GM12878 (cell line): ENCODE data around the gene RNF169. TPM values are rescaled to one million over a fixed set of nuclear protein-coding genes. Genes with fewer than 3 reads are reported as not detected.

ENCODE experiments used
- ATAC-seq: fragments of 200-7000 bp; cut with Tn5 transposase; 3 replicates; pipeline ENCODE4 v1.9.1; 2020; ENCODE audit warnings: mild to moderate bottlenecking, moderate library complexity
- BruUV-seq: library from RNA; stranded (reverse); fragments of 400-500 nt; replicated peaks from 2 replicates; lab custom pipeline; 2021; lab: Mats Ljungman, UMichigan
- CTCF ChIA-PET: fragments of 300-600 bp; sonication (Branson Sonifier 250); formaldehyde crosslinking; extraction: SDS; loops from one replicate; lab custom pipeline; 2021; ENCODE audit warnings: inconsistent platforms; lab: Yijun Ruan, JAX
- POLR2A ChIA-PET: fragments of 350-600 bp; formaldehyde crosslinking; extraction: SDS; loops from one replicate; lab custom pipeline; 2021; ENCODE audit warnings: inconsistent platforms; lab: Charles Lee
- RAD21 ChIA-PET: fragments of 300-600 bp; sonication (Branson Sonifier 250); formaldehyde crosslinking; loops from one replicate; lab custom pipeline; 2023; ENCODE audit warnings: antibody characterized with exemption; ENCODE audit not compliant: unreplicated experiment; lab: Charles Lee
- SMC1A ChIA-PET: fragments of 300-600 bp; sonication (Branson Sonifier 250); formaldehyde crosslinking; loops from one replicate; lab custom pipeline; 2023; ENCODE audit not compliant: unreplicated experiment, uncharacterized antibody; lab: Charles Lee
- DNase-seq: peaks from one replicate; pipeline ENCODE4 v3.0.0-alpha.2; 2011; ENCODE audit warnings: low read depth, low spot score
- FAIRE-seq: peaks from 3 replicates; lab custom pipeline; 2011; peaks lifted over from hg19 to GRCh38; lab: Jason Lieb, UNC
- H2AFZ ChIP-seq: 2 replicates; pipeline ENCODE4 v1.6.0; 2011; ENCODE audit warnings: low read depth, low read length, control low read depth; ENCODE audit not compliant: control insufficient read depth
- H3K27ac ChIP-seq: 2 replicates; pipeline ENCODE4 v1.5.1; 2011; ENCODE audit warnings: control low read depth; ENCODE audit not compliant: control insufficient read depth, insufficient read depth
- H3K27me3 ChIP-seq, 2 experiments: replicated peaks in 1 of 2; 2 replicates each; pipeline versions ENCODE4 v1.6.0 to v1.6.1; 2011; ENCODE audit warnings: low read length in 1 of 2; ENCODE audit not compliant: control insufficient read depth in 2 of 2, insufficient read depth in 2 of 2
- H3K36me3 ChIP-seq, 2 experiments: 2 replicates each; pipeline ENCODE4 v1.5.1; 2011; ENCODE audit warnings: low read length in 1 of 2; ENCODE audit not compliant: control insufficient read depth in 2 of 2, insufficient read depth in 2 of 2
- H3K4me1 ChIP-seq: 2 replicates; pipeline ENCODE4 v1.6.1; 2011; ENCODE audit warnings: mild to moderate bottlenecking, low read length, moderate library complexity, mixed read lengths; ENCODE audit not compliant: control insufficient read depth, insufficient read depth
- H3K4me2 ChIP-seq: 2 replicates; pipeline ENCODE4 v1.6.0; 2011; ENCODE audit warnings: control low read depth; ENCODE audit not compliant: control insufficient read depth, insufficient read depth
- H3K4me3 ChIP-seq: fragments of 200-600 bp; sonication (generic); 2 replicates; pipeline ENCODE4 v1.5.1; 2016
- H3K79me2 ChIP-seq: 2 replicates; pipeline ENCODE4 v1.6.0; 2011; ENCODE audit warnings: low read length; ENCODE audit not compliant: control insufficient read depth, insufficient read depth
- H3K9ac ChIP-seq: 2 replicates; pipeline ENCODE4 v1.8.0; 2011; ENCODE audit warnings: low read length, control low read depth, mixed read lengths; ENCODE audit not compliant: control insufficient read depth, insufficient read depth
- H3K9me3 ChIP-seq: replicated peaks from 3 replicates; pipeline ENCODE4 v1.5.1; 2011; ENCODE audit warnings: mild to moderate bottlenecking, low read length; ENCODE audit not compliant: control insufficient read depth, insufficient read depth
- H4K20me1 ChIP-seq: 2 replicates; pipeline ENCODE4 v1.6.0; 2011; ENCODE audit not compliant: control insufficient read depth, insufficient read depth
- BCL11A ChIP-seq: IDR thresholded peaks from 2 replicates; pipeline ENCODE4 v1.6.1; 2011; ENCODE audit warnings: low read depth, low read length
- BMI1 ChIP-seq: fragments of 450-650 bp; IDR thresholded peaks from 2 replicates; pipeline ENCODE4 v1.6.1; 2016; ENCODE audit warnings: mild to moderate bottlenecking, moderate library complexity, borderline replicate concordance
- CBX3 ChIP-seq: fragments of 200-600 bp; sonication (generic); IDR thresholded peaks from 2 replicates; pipeline ENCODE4 v1.6.1; 2016; ENCODE audit warnings: low read depth, borderline replicate concordance
- ETV6 ChIP-seq, 2 experiments: fragments of 450-650 bp in 1 of 2; IDR thresholded peaks in 1 of 2; conservative IDR thresholded peaks in 1 of 2; 2 replicates each; pipeline ENCODE4 v1.6.1; 2014; ENCODE audit warnings: antibody characterized with exemption in 1 of 2, borderline replicate concordance in 1 of 2, low read depth in 1 of 2, mild to moderate bottlenecking in 1 of 2, moderate library complexity in 1 of 2
- EZH2 ChIP-seq: IDR thresholded peaks from 2 replicates; pipeline ENCODE4 v1.6.1; 2012; ENCODE audit warnings: low read depth, mild to moderate bottlenecking, control low read depth, inconsistent platforms, low read length, borderline replicate concordance; ENCODE audit not compliant: control insufficient read depth
- FOS ChIP-seq: IDR thresholded peaks from 3 replicates; pipeline ENCODE4 v1.6.1; 2011; ENCODE audit warnings: borderline replicate concordance; ENCODE audit not compliant: insufficient read length; ENCODE audit errors: extremely low read depth
- NR2C1 ChIP-seq: fragments of 450-650 bp; IDR thresholded peaks from 2 replicates; pipeline ENCODE4 v1.6.1; 2017; ENCODE audit warnings: antibody characterized with exemption, mild to moderate bottlenecking, moderate library complexity
- PAX5 ChIP-seq: IDR thresholded peaks from 2 replicates; pipeline ENCODE4 v1.6.1; 2011; ENCODE audit warnings: low read depth, low read length, borderline replicate concordance
- RB1 ChIP-seq: fragments of 450-650 bp; formaldehyde crosslinking; IDR thresholded peaks from 2 replicates; pipeline ENCODE4 v1.6.1; 2017; ENCODE audit warnings: mild to moderate bottlenecking, borderline replicate concordance
- SMAD5 ChIP-seq: IDR thresholded peaks from 2 replicates; pipeline ENCODE4 v1.6.1; 2016; ENCODE audit warnings: antibody characterized with exemption, low read depth
- SMC3 ChIP-seq: IDR thresholded peaks from 2 replicates; pipeline ENCODE4 v1.6.1; 2011; ENCODE audit warnings: low read length, improper control_type of control experiment, borderline replicate concordance
- TBL1XR1 ChIP-seq: IDR thresholded peaks from 2 replicates; pipeline ENCODE4 v1.6.1; 2012; ENCODE audit warnings: low read depth, low read length, improper control_type of control experiment
- ZBTB40 ChIP-seq: fragments of 450-650 bp; IDR thresholded peaks from 2 replicates; pipeline ENCODE4 v1.6.1; 2016; ENCODE audit warnings: mild to moderate bottlenecking, moderate library complexity, borderline replicate concordance
- ZNF207 ChIP-seq: fragments of 450-650 bp; IDR thresholded peaks from 2 replicates; pipeline ENCODE4 v1.6.1; 2014; ENCODE audit warnings: antibody characterized with exemption, mild to moderate bottlenecking, borderline replicate concordance
- ZZZ3 ChIP-seq: IDR thresholded peaks from 2 replicates; pipeline ENCODE4 v1.6.1; 2011; ENCODE audit warnings: low read depth; ENCODE audit not compliant: control insufficient read depth, insufficient read length
- WGBS: methylation state at CpG from one replicate; pipeline ENCODE4 v1.1.6; 2016; ENCODE audit warnings: low lambda C conversion rate; ENCODE audit not compliant: insufficient replicate concordance, insufficient coverage; ENCODE audit errors: missing lambda C conversion rate; 5-methylcytosine and 5-hydroxymethylcytosine counted together
- in situ Hi-C: fragments of 300-500 bp; cut with MboI; formaldehyde crosslinking; loops from 9 replicates; pipeline ENCODE4 v1.14.3; 2018; ENCODE audit warnings: mixed read lengths
- intact Hi-C: fragments of 100-400 bp; cut with micrococcal nuclease; formaldehyde crosslinking; loops from one replicate; pipeline ENCODE4 v1.14.2; 2022; ENCODE audit not compliant: unreplicated experiment
- polyA plus RNA-seq, 11 experiments: library from polyadenylated mRNA; depleted of rRNA in 4 of 11; unstranded in 6 of 11; stranded (reverse) in 5 of 11; fragments of >200 nt; fragmentation: Nextera tagmentation in 4 of 11; fragmentation: Illumina TruSeq in 1 of 11; extraction: Ambion mirVana in 4 of 11; extraction: Trizol in 1 of 11; gene quantifications; 1 replicate in 1 of 11; 2 replicates in 10 of 11; pipeline versions ENCODE4 v1.2.1 to v1.2.3, GENCODE V29; 2011 to 2016; ENCODE audit warnings: inconsistent platforms in 2 of 11, missing spikeins in 2 of 11, low read depth in 1 of 11
- total RNA-seq, 4 experiments: library from RNA; depleted of rRNA in 3 of 4; stranded (reverse); fragments of >200 nt in 3 of 4; fragmentation: Illumina TruSeq in 1 of 4; extraction: Trizol in 1 of 4; gene quantifications; 2 replicates each; pipeline versions ENCODE4 v1.2.1 to v1.2.3, GENCODE V29; 2013 to 2021
- TF ChIP-seq, protein P1 (sequence below): IDR thresholded peaks from 2 replicates; pipeline ENCODE4 v1.6.1; 2011; ENCODE audit warnings: borderline replicate concordance, low read depth, mild to moderate bottlenecking, moderate library complexity, low read length; ENCODE audit not compliant: insufficient read depth, poor library complexity, severe bottlenecking
- TF ChIP-seq, protein P2 (sequence below): IDR thresholded peaks from 2 replicates; pipeline ENCODE4 v1.6.1; 2012; ENCODE audit warnings: low read depth, low read length, improper control_type of control experiment

RNF169 gene
- total and polyA plus RNA-seq, 10 of the 15 experiments (the other 5 are each of a cell fraction or from before 2014, with no cell fraction given) = 0.32 to 13.2 (median 6.4) TPM

- TF ChIP-seq, protein P1, sequence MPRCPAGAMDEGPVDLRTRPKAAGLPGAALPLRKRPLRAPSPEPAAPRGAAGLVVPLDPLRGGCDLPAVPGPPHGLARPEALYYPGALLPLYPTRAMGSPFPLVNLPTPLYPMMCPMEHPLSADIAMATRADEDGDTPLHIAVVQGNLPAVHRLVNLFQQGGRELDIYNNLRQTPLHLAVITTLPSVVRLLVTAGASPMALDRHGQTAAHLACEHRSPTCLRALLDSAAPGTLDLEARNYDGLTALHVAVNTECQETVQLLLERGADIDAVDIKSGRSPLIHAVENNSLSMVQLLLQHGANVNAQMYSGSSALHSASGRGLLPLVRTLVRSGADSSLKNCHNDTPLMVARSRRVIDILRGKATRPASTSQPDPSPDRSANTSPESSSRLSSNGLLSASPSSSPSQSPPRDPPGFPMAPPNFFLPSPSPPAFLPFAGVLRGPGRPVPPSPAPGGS = no peak
- TF ChIP-seq FOS (no peak), ZZZ3 (no peak), BMI1 (no peak), ZNF207 (no peak), RB1 (no peak)
- TF ChIP-seq, protein P2, sequence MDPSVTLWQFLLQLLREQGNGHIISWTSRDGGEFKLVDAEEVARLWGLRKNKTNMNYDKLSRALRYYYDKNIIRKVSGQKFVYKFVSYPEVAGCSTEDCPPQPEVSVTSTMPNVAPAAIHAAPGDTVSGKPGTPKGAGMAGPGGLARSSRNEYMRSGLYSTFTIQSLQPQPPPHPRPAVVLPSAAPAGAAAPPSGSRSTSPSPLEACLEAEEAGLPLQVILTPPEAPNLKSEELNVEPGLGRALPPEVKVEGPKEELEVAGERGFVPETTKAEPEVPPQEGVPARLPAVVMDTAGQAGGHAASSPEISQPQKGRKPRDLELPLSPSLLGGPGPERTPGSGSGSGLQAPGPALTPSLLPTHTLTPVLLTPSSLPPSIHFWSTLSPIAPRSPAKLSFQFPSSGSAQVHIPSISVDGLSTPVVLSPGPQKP = no peak
Observed at GRCh38 chr11:74839971-74840370, 91.3 kb downstream of the RNF169 start (continued).

DNA sequence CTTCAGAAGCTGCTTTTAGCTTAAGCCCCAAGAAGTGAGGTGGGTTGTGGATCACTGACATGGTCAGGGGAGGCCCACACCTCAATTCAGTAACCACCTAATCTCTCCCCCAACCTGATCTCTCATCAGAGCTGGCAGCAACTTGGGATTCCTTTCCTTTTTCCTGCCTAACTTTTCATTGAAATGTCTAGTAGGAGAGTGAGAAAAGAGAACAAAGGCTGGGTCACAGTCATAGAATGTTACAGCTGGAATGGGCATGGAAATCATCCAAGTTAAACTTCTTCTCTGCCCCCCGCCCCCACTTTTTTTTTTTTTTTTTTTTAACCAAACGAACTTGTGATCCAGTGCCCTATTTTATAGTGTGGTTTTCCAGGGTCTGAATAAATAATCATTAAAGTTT, 91.8 kb downstream of the RNF169 start:
- BruUV-seq = no TSS peak
- ChIA-PET RAD21 (no interaction called here), CTCF (interaction anchor here (0.6 to 1.7 kb wide), 6 partner anchors 11 to 457 kb away, joined by 3 to 4 read pairs (median 3); no protein-coding TSS in a partner anchor), SMC1A (interaction anchor here (1.0 to 1.7 kb wide), 3 partner anchors 12 to 88 kb away, joined by 3 to 4 read pairs (median 4); no protein-coding TSS in a partner anchor), POLR2A (interaction anchor here (0.7 kb wide), 1 partner anchor 1042 kb away, joined by 3 read pairs; no protein-coding TSS in a partner anchor)
- in situ Hi-C loops = no loop called here
- Histone ChIP-seq H3K4me2 (no peak overlapping the region), H3K4me3 (no peak overlapping the region), H2AFZ (no peak overlapping the region), H3K27me3 (no peaks in the 10 kb centered on the region), H3K9me3 (no peaks in the 10 kb centered on the region), H3K4me1 (no peaks in the 10 kb centered on the region), H4K20me1 (no peaks in the 10 kb centered on the region), H3K79me2 (no peaks in the 10 kb centered on the region), H3K9ac (no peak overlapping the region), H3K27ac (no peak overlapping the region), H3K36me3 (peaks cover 12 to 26% of the 10 kb centered on the region in 2 experiments; a peak in 3 of 4 replicates)
- ATAC-seq (no peak), DNase-seq (no peak), FAIRE-seq (no peak)
- 80% methylated on average over 2 of the region's 2 CpGs for WGBS
- intact Hi-C loops = no loop called here
- TF ChIP-seq EZH2 (no peak), CBX3 (no peak), TBL1XR1 (no peak), ETV6 (conservative IDR thresholded peaks at IDR 0.05 in 1 of 2, IDR thresholded peaks at IDR 0.05 in 1 of 2; ENCODE audit: borderline replicate concordance in 1 of 2, low read depth in 1 of 2) (no peak), SMC3 (no peak), BCL11A (no peak), ZBTB40 (no peak), NR2C1 (no peak), SMAD5 (no peak), PAX5 (no peak)
